DND-41 (cell line): ENCODE measurements around the gene CAPN14.

Source experiments
- ATAC-seq: fragments of 200-7000 bp; cut with Tn5 transposase; 3 replicates; pipeline ENCODE4 v1.9.1; 2021; ENCODE audit warnings: low read depth; ENCODE audit not compliant: insufficient read depth
- DNase-seq: peaks from one replicate; pipeline ENCODE4 v3.0.0-alpha.2; 2020
- H2AFZ ChIP-seq: 2 replicates; pipeline ENCODE4 v1.6.0; 2012; ENCODE audit warnings: low read depth, low read length
- H3K27ac ChIP-seq: 2 replicates; pipeline ENCODE4 v1.5.1; 2012; ENCODE audit warnings: low read length, inconsistent platforms
- H3K27me3 ChIP-seq: fragments of 200-600 bp; sonication (generic); 2 replicates; pipeline ENCODE4 v1.6.0; 2012; ENCODE audit warnings: low read length, mild to moderate bottlenecking, inconsistent platforms; ENCODE audit not compliant: insufficient read depth, poor library complexity
- H3K36me3 ChIP-seq: 2 replicates; pipeline ENCODE4 v1.5.1; 2012; ENCODE audit warnings: low read length, inconsistent platforms; ENCODE audit not compliant: insufficient read depth
- H3K4me1 ChIP-seq: 2 replicates; pipeline ENCODE4 v1.5.1; 2012; ENCODE audit warnings: mild to moderate bottlenecking, low read length; ENCODE audit not compliant: insufficient read depth
- H3K4me2 ChIP-seq: 2 replicates; pipeline ENCODE4 v1.6.0; 2012; ENCODE audit warnings: mild to moderate bottlenecking, moderate library complexity, low read length, inconsistent platforms; ENCODE audit not compliant: insufficient read depth
- H3K4me3 ChIP-seq, 2 experiments: fragments of 200-600 bp in 1 of 2; shearing (Covaris generic) in 1 of 2; 2 replicates each; pipeline ENCODE4 v1.5.1; 2012 to 2016; ENCODE audit warnings: inconsistent platforms in 2 of 2, low read length in 2 of 2, mild to moderate bottlenecking in 2 of 2, low read depth in 1 of 2, moderate library complexity in 1 of 2
- H3K79me2 ChIP-seq: 2 replicates; pipeline ENCODE4 v1.6.0; 2012; ENCODE audit warnings: low read length, inconsistent platforms; ENCODE audit not compliant: insufficient read depth
- H3K9ac ChIP-seq: 2 replicates; pipeline ENCODE4 v1.6.0; 2012; ENCODE audit warnings: low read depth, mild to moderate bottlenecking, inconsistent platforms, low read length, moderate library complexity
- H3K9me3 ChIP-seq: 2 replicates; pipeline ENCODE4 v1.5.1; 2012; ENCODE audit warnings: low read length, moderate library complexity, mild to moderate bottlenecking, inconsistent platforms; ENCODE audit not compliant: insufficient read depth, severe bottlenecking
- H4K20me1 ChIP-seq: 2 replicates; pipeline ENCODE4 v1.6.0; 2012; ENCODE audit warnings: low read length; ENCODE audit not compliant: insufficient read depth
- CTCF ChIP-seq: IDR thresholded peaks from 2 replicates; pipeline ENCODE4 v1.5.1; 2012; ENCODE audit warnings: borderline replicate concordance, low read length, moderate library complexity, mild to moderate bottlenecking; ENCODE audit not compliant: poor library complexity, severe bottlenecking; ENCODE audit errors: extremely low read depth
- EZH2 ChIP-seq: IDR thresholded peaks from 3 replicates; pipeline ENCODE4 v1.6.1; 2012; ENCODE audit warnings: borderline replicate concordance, low read depth, mild to moderate bottlenecking, moderate library complexity, low read length, inconsistent platforms; ENCODE audit not compliant: severe bottlenecking

CAPN14 gene

GRCh38 chr2:31249009-31249690, 31.8 kb upstream of the CAPN14 start:
- H3K36me3 ChIP-seq = no peaks in the 10 kb centered on the region
- no peak overlapping the region for H2AFZ ChIP-seq
- no peaks in the 10 kb centered on the region for H3K4me1 ChIP-seq
- no peak overlapping the region for H3K27ac ChIP-seq
- H3K27me3 ChIP-seq = no peaks in the 10 kb centered on the region
- no peak overlapping the region for H3K4me3 ChIP-seq
- no peaks in the 10 kb centered on the region for H3K79me2 ChIP-seq
- ATAC-seq (no peak), DNase-seq (no peak)
- no peaks in the 10 kb centered on the region for H3K9me3 ChIP-seq
- H4K20me1 ChIP-seq = no peaks in the 10 kb centered on the region
- no peak for TF ChIP-seq EZH2
- no peak for TF ChIP-seq CTCF
- H3K4me2 ChIP-seq = no peak overlapping the region
- no peak overlapping the region for H3K9ac ChIP-seq

GRCh38 chr2:31248139-31248538, 30.8 kb upstream of the CAPN14 start:
- H3K79me2 ChIP-seq = no peaks in the 10 kb centered on the region
- no peaks in the 10 kb centered on the region for H3K4me1 ChIP-seq

GRCh38 chr2:31247711-31248110, 30.4 kb upstream of the CAPN14 start:
- no peaks in the 10 kb centered on the region for H3K36me3 ChIP-seq
- no peaks in the 10 kb centered on the region for H3K27me3 ChIP-seq
- ATAC-seq = no peak
- no peak overlapping the region for H3K4me3 ChIP-seq
- no peaks in the 10 kb centered on the region for H3K4me1 ChIP-seq
- H3K27ac ChIP-seq = no peak overlapping the region
- DNase-seq = no peak
- H3K79me2 ChIP-seq = no peaks in the 10 kb centered on the region
- H3K4me2 ChIP-seq = no peak overlapping the region
- no peak overlapping the region for H2AFZ ChIP-seq
- no peaks in the 10 kb centered on the region for H4K20me1 ChIP-seq
- no peak overlapping the region for H3K9ac ChIP-seq
- H3K9me3 ChIP-seq = no peaks in the 10 kb centered on the region
- no peak for TF ChIP-seq EZH2
- no peak for TF ChIP-seq CTCF

More at GRCh38 chr2:31248139-31248538, 30.8 kb upstream of the CAPN14 start:
- no peak overlapping the region for H3K27ac ChIP-seq
- no peaks in the 10 kb centered on the region for H3K9me3 ChIP-seq
- H3K9ac ChIP-seq = no peak overlapping the region
- ATAC-seq (no peak), DNase-seq (no peak)
- H3K36me3 ChIP-seq = no peaks in the 10 kb centered on the region
- no peak for TF ChIP-seq CTCF
- H4K20me1 ChIP-seq = no peaks in the 10 kb centered on the region
- H3K27me3 ChIP-seq = no peaks in the 10 kb centered on the region
- no peak overlapping the region for H3K4me2 ChIP-seq
- H2AFZ ChIP-seq = no peak overlapping the region
- H3K4me3 ChIP-seq = no peak overlapping the region
